Measurements from ENCODE around the gene TJP1.

Gene TJP1

DNA sequence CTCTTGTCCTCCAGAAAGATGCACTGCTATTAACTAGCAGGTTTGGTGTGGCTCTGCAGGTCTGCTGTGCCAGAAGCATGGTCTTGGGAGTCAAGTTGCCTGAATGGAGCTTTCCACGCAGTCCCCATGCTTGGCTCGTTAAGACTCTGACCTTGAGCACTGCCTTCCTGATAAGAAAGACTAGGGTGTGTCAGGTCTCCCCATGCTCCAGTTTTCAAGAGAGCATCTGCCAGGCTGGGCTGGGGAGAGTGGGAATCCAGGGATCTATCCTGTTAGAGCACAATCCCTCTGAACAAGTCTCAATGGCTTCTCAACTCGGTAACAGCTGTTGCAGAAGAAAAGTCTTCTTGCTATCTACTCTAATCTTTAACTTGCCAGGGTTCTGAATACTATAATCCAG lies 98.2 kb downstream of the TJP1 start:
- no peaks in the 10 kb centered on the region for H3K4me1 ChIP-seq (ENCODE audit: insufficient read depth, poor library complexity, severe bottlenecking)
- DNase-seq (ENCODE audit: low spot score) (no peak), ATAC-seq (ENCODE audit: low read depth) (no peak)
- H3K4me3 ChIP-seq (ENCODE audit: severe bottlenecking) = no peak overlapping the region
- no peak overlapping the region for H3K27ac ChIP-seq (ENCODE audit: poor library complexity, severe bottlenecking)
- H3K9me3 ChIP-seq (ENCODE audit: severe bottlenecking) = no peaks in the 10 kb centered on the region
- peaks cover 100% of the 10 kb centered on the region for H3K36me3 ChIP-seq (ENCODE audit: low read depth)
- TF ChIP-seq, protein P1, sequence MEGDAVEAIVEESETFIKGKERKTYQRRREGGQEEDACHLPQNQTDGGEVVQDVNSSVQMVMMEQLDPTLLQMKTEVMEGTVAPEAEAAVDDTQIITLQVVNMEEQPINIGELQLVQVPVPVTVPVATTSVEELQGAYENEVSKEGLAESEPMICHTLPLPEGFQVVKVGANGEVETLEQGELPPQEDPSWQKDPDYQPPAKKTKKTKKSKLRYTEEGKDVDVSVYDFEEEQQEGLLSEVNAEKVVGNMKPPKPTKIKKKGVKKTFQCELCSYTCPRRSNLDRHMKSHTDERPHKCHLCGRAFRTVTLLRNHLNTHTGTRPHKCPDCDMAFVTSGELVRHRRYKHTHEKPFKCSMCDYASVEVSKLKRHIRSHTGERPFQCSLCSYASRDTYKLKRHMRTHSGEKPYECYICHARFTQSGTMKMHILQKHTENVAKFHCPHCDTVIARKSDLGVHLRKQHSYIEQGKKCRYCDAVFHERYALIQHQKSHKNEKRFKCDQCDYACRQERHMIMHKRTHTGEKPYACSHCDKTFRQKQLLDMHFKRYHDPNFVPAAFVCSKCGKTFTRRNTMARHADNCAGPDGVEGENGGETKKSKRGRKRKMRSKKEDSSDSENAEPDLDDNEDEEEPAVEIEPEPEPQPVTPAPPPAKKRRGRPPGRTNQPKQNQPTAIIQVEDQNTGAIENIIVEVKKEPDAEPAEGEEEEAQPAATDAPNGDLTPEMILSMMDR (IDR thresholded peaks at IDR 0.05; ENCODE audit: poor library complexity, severe bottlenecking) = no peak
- no peaks in the 10 kb centered on the region for H3K27me3 ChIP-seq (ENCODE audit: insufficient read depth, poor library complexity, severe bottlenecking)

DNA sequence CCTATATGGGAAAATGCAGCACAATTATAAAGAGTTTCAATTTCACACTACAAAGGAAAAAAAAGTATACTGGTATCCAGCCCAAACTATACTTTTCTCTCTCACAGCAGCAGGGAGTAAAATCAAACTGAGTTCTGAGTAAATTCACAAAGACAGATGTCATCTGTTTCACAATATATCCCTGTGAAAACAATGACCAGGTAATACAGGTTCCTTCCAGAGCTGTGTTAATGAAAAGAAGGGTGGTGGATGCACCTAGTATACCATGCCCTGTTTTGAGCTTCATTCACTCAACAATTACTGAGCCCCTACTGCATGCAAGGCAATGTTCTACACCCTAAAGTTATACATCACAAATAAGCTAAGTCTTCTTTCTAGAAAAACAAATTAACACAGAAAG lies 108.5 kb downstream of the TJP1 start:
- Histone ChIP-seq H3K27ac (ENCODE audit: poor library complexity, severe bottlenecking) (no peak overlapping the region), H3K27me3 (ENCODE audit: insufficient read depth, poor library complexity, severe bottlenecking) (no peaks in the 10 kb centered on the region), H3K4me1 (ENCODE audit: insufficient read depth, poor library complexity, severe bottlenecking) (no peaks in the 10 kb centered on the region), H3K4me3 (ENCODE audit: severe bottlenecking) (no peak overlapping the region), H3K9me3 (ENCODE audit: severe bottlenecking) (no peaks in the 10 kb centered on the region), H3K36me3 (ENCODE audit: low read depth) (peaks cover 95% of the 10 kb centered on the region)
- TF ChIP-seq, protein P1 (IDR thresholded peaks at IDR 0.05; ENCODE audit: poor library complexity, severe bottlenecking) = no peak
- no peak; the same call in 2 of the 3 replicates for ATAC-seq (ENCODE audit: low read depth)
- DNase-seq (ENCODE audit: low spot score) = no peak

DNA sequence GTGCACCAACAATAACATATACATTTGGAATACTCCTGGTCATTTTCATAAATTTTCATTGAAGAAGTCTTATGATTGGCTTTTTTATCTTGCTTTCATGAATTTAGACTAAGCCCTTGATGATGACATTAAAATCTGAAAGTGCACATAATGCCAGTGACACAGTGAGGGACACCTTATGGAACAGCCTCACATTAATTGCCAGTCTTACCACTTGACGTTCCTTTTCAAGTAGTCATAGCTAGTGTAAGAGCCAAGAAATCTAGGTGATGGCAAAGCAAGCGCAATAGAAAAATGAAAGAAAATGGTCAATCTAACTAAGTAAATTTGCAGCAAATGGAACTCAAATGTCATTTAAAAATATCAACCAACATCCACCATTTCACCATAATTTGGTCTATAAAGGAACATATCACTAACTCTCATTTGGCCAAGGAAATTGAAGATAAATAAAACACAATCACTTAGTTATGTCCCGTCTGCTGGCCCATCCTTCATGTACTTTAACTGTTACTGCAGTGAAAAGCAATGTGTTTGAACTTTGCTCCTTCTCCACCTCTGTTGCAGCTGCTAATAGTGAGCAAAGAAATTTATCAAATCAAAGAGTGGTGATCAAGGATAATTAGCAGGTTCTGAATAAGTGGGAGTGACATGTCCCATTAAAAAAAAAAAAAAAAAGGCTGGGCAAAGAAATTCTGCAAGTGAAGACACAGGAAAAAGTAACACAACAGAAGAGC lies 110.0 kb downstream of the TJP1 start:
- Histone ChIP-seq H3K4me1 (ENCODE audit: insufficient read depth, poor library complexity, severe bottlenecking) (no peaks in the 10 kb centered on the region), H3K36me3 (ENCODE audit: low read depth) (peaks cover 95% of the 10 kb centered on the region), H3K9me3 (ENCODE audit: severe bottlenecking) (no peaks in the 10 kb centered on the region), H3K27ac (ENCODE audit: poor library complexity, severe bottlenecking) (no peak overlapping the region), H3K27me3 (ENCODE audit: insufficient read depth, poor library complexity, severe bottlenecking) (no peaks in the 10 kb centered on the region), H3K4me3 (ENCODE audit: severe bottlenecking) (no peak overlapping the region)
- ATAC-seq (ENCODE audit: low read depth) (no peak), DNase-seq (ENCODE audit: low spot score) (no peak)
- TF ChIP-seq, protein P1 (IDR thresholded peaks at IDR 0.05; ENCODE audit: poor library complexity, severe bottlenecking) = no peak

DNA sequence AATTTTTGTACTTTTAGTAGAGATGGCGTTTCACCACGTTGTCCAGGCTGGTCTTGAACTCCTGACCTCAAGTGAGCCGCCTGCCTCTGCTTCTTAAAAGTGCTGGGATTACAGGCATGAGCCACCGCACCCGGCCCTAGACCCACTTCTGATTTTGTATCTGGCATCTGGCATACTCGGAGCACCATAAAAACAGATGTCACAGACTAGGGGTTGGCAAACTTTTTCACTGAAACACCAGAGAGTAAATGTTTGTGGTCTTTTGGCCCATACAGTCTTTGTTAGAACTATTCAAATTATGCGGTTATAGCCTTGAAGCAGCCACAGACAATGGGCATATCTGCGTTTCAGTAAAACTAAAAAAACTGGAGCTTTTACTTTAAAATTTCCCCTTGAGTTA lies 110.7 kb downstream of the TJP1 start:
- DNase-seq (ENCODE audit: low spot score) (no peak), ATAC-seq (ENCODE audit: low read depth) (no peak)
- H3K36me3 ChIP-seq (ENCODE audit: low read depth) = peaks cover 95% of the 10 kb centered on the region
- no peak overlapping the region for H3K4me3 ChIP-seq (ENCODE audit: severe bottlenecking)
- H3K9me3 ChIP-seq (ENCODE audit: severe bottlenecking) = no peaks in the 10 kb centered on the region
- TF ChIP-seq, protein P1 (IDR thresholded peaks at IDR 0.05; ENCODE audit: poor library complexity, severe bottlenecking) = no peak
- no peaks in the 10 kb centered on the region for H3K27me3 ChIP-seq (ENCODE audit: insufficient read depth, poor library complexity, severe bottlenecking)
- H3K4me1 ChIP-seq (ENCODE audit: insufficient read depth, poor library complexity, severe bottlenecking) = no peaks in the 10 kb centered on the region
- H3K27ac ChIP-seq (ENCODE audit: poor library complexity, severe bottlenecking) = no peak overlapping the region

DNA sequence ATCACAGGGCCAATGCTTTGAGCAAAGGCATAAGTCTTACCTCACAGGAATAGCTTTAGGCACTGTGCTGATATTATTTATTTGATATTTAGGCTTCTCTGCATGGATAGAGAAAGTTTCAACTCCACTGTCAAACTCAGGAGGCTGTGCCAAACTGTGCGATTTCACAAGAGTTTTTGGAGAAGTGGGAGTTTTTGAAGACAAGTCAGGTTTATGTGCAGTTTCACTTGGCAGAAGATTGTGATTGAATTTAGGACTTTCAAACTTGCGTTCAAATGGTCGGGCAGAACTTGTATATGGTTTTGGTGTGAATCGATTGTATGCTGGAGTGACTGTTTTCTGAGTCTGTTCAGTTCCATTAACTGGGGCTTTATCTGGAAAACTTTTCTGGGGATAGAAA lies 113.7 kb downstream of the TJP1 start:
- TF ChIP-seq, protein P1 (IDR thresholded peaks at IDR 0.05; ENCODE audit: poor library complexity, severe bottlenecking) = no peak
- no peak for ATAC-seq (ENCODE audit: low read depth)
- Histone ChIP-seq H3K36me3 (ENCODE audit: low read depth) (peaks cover 99% of the 10 kb centered on the region), H3K27ac (ENCODE audit: poor library complexity, severe bottlenecking) (no peak overlapping the region), H3K4me3 (ENCODE audit: severe bottlenecking) (no peak overlapping the region), H3K27me3 (ENCODE audit: insufficient read depth, poor library complexity, severe bottlenecking) (no peaks in the 10 kb centered on the region), H3K9me3 (ENCODE audit: severe bottlenecking) (no peaks in the 10 kb centered on the region), H3K4me1 (ENCODE audit: insufficient read depth, poor library complexity, severe bottlenecking) (no peaks in the 10 kb centered on the region)
- no peak for DNase-seq (ENCODE audit: low spot score)
